ENCODE measurements around the gene PLXNB2. TPM values are rescaled to one million over a fixed set of nuclear protein-coding genes. Genes with fewer than 3 reads are reported as not detected.

Gene PLXNB2
- total RNA-seq, 1 donor from 2014 or later = 180 TPM

DNA sequence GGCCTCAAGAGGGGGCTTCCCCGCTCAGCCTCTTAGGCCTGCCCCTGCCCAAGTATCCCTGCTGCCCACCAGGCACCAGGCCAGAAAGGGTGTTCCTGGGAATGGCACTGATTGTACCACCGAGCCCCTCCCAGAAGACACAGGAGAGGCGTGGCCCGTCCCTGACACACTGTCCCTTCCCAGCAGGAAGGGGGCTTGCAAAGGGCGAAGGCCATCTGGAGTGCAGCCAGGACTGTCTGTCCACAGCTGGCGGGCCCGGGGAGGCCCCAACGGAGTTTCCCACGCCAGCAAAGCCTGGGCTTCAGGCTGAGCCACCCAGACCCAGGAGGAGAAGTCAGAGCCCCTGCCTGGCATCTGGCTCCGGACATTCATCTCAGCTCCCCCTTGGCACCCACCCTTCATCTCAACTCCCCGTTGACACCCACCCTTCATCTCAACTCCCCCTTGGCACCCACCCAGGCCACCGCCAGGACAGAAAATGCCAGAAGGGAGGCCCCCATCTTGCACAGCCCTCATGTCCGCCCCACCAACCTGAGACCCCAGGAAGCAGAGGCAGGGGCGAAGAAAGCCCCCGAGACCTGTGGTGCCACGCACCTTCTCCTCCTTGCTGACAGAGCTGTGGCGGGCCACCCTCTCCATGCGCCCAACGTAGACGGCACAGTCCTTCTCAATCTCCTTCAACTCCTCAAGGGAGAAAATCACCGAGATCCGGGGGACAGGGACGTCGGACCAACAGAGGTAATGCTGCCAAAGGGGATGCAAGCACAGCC lies 82.1 kb downstream of the PLXNB2 start:
- intact Hi-C loops (cut with DNase I) = no loop called here
- no peak for DNase-seq (ENCODE audit: extremely low spot score in 2 of 2)
- TF ChIP-seq POLR2A (IDR thresholded peaks at IDR 0.05) = no peak
- TF ChIP-seq, protein P1, sequence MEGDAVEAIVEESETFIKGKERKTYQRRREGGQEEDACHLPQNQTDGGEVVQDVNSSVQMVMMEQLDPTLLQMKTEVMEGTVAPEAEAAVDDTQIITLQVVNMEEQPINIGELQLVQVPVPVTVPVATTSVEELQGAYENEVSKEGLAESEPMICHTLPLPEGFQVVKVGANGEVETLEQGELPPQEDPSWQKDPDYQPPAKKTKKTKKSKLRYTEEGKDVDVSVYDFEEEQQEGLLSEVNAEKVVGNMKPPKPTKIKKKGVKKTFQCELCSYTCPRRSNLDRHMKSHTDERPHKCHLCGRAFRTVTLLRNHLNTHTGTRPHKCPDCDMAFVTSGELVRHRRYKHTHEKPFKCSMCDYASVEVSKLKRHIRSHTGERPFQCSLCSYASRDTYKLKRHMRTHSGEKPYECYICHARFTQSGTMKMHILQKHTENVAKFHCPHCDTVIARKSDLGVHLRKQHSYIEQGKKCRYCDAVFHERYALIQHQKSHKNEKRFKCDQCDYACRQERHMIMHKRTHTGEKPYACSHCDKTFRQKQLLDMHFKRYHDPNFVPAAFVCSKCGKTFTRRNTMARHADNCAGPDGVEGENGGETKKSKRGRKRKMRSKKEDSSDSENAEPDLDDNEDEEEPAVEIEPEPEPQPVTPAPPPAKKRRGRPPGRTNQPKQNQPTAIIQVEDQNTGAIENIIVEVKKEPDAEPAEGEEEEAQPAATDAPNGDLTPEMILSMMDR (IDR thresholded peaks at IDR 0.05) = no peak
- TF ChIP-seq POLR2AphosphoS5 (IDR thresholded peaks at IDR 0.05; ENCODE audit: insufficient read depth in 1 of 2, low read depth in 1 of 2) = no peak
- H3K27ac ChIP-seq = no peak overlapping the region
- H3K27me3 ChIP-seq = no peaks in the 10 kb centered on the region
- peaks cover 0 to 79% of the 10 kb centered on the region in 2 donors for H3K36me3 ChIP-seq
- no peaks in the 10 kb centered on the region for H3K4me1 ChIP-seq
- no peak overlapping the region for H3K4me3 ChIP-seq
- no peaks in the 10 kb centered on the region for H3K9me3 ChIP-seq

Other genes starting within 250 kb of the PLXNB2 start
- not detected for gene TTLL8, start 249.3 kb downstream of the PLXNB2 start, total RNA-seq
- gene MLC1, start 222.2 kb downstream of the PLXNB2 start, total RNA-seq = 29.2 TPM
- gene MOV10L1, start 217.6 kb downstream of the PLXNB2 start, total RNA-seq = 0.98 TPM
- gene PANX2, start 136.9 kb downstream of the PLXNB2 start, total RNA-seq = 4.2 TPM
- gene TRABD, start 121.7 kb downstream of the PLXNB2 start, total RNA-seq = 40.3 TPM
- 39.0 TPM for gene SELENOO, start 106.6 kb downstream of the PLXNB2 start, total RNA-seq
- 45.4 TPM for gene TUBGCP6, start 62.6 kb downstream of the PLXNB2 start, total RNA-seq
- gene HDAC10, start 56.4 kb downstream of the PLXNB2 start, total RNA-seq = 29.2 TPM
- gene MAPK12, start 46.0 kb downstream of the PLXNB2 start, total RNA-seq = 15.0 TPM
- 7.4 TPM for gene MAPK11, start 37.3 kb downstream of the PLXNB2 start, total RNA-seq
- 2.7 TPM for gene DENND6B, start 19.4 kb upstream of the PLXNB2 start, total RNA-seq
- 49.1 TPM for gene PPP6R2, start 35.7 kb upstream of the PLXNB2 start, total RNA-seq
- gene SBF1, start 167.4 kb upstream of the PLXNB2 start, total RNA-seq = 37.3 TPM
- not detected for gene ADM2, start 173.9 kb upstream of the PLXNB2 start, total RNA-seq
- not detected for gene MIOX, start 179.2 kb upstream of the PLXNB2 start, total RNA-seq
- 57.0 TPM for gene LMF2, start 200.1 kb upstream of the PLXNB2 start, total RNA-seq
- gene NCAPH2, start 200.6 kb upstream of the PLXNB2 start, total RNA-seq = 45.7 TPM
- gene SCO2, start 218.0 kb upstream of the PLXNB2 start, total RNA-seq = 25.0 TPM
- gene TYMP, start 222.4 kb upstream of the PLXNB2 start, total RNA-seq = 82.0 TPM
- gene KLHDC7B, start 238.3 kb upstream of the PLXNB2 start, total RNA-seq = 0.49 TPM

Measured in vagina (tissue), 2 donors.